ENCODE measurements around the gene NR1I3.

DNA sequence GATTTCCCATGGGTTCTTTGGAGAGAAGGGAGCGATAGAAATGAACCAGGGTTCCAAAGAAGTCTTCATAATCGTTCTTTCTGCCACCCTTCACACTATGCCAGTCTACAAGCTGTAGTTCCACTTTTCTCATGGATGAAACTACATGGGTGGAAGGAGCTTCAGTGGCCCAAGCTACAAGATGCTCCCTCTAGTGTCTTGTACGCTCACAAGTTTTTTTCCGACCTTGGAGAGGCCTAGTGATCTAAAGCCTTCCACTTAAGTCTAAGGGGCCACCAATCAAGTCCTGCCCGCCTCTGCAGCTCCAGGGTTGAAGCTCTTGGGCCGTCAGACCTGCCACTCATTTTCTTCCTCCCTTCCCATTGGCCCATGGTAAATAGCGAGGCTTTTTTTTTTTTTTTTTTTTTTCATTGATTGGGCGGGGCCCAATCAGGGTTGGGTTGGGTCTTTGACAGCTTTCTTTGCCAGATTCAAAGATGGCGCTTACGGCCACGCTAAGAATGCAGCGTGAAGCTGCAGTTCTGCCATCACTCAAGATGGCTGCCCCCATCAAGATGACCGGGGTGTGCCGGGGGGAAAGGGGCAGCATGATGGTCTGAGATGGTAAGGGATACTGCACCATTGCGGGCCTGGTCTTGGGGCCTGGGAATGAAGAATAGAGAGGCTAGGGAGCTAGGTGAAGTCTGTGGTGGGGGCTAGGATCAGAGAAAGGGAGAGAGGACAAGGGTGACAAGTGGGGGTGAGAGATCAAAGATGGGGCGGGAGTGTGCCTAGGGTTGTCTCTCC lies 12.3 kb downstream of the NR1I3 start, which contains the start of gene TOMM40L:
- TF ChIP-seq, protein P1, sequence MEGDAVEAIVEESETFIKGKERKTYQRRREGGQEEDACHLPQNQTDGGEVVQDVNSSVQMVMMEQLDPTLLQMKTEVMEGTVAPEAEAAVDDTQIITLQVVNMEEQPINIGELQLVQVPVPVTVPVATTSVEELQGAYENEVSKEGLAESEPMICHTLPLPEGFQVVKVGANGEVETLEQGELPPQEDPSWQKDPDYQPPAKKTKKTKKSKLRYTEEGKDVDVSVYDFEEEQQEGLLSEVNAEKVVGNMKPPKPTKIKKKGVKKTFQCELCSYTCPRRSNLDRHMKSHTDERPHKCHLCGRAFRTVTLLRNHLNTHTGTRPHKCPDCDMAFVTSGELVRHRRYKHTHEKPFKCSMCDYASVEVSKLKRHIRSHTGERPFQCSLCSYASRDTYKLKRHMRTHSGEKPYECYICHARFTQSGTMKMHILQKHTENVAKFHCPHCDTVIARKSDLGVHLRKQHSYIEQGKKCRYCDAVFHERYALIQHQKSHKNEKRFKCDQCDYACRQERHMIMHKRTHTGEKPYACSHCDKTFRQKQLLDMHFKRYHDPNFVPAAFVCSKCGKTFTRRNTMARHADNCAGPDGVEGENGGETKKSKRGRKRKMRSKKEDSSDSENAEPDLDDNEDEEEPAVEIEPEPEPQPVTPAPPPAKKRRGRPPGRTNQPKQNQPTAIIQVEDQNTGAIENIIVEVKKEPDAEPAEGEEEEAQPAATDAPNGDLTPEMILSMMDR (IDR thresholded peaks at IDR 0.05) = peak in 3 of 4 experiments; percentile 55 to 71 (median 66)
- TF ChIP-seq POLR2A (IDR thresholded peaks at IDR 0.05) (no peak), POLR2AphosphoS5 (IDR thresholded peaks at IDR 0.05) (peak; percentile 47), EP300 (IDR thresholded peaks at IDR 0.05) (no peak)

Measured in gastroesophageal sphincter (tissue), 3 donors.